Measurements from ENCODE around the gene TACC2.
"Not testable (repeated sequence)": the region's sequence is repeated elsewhere in the genome, so short reads cannot be mapped to it uniquely, and the experiment has no call there.

Gene TACC2

GRCh38 chr10:121981346-121981745, 7.6 kb upstream of the TACC2 start:
- DNase-seq, result no peak

- DNase-seq, result no peak
These were observed 5.1 kb upstream of the TACC2 start for GRCh38 chr10:121983852-121984251.

- no peak for DNase-seq
These were observed 4.5 kb upstream of the TACC2 start for GRCh38 chr10:121984463-121984862.

- DNase-seq, result no peak
These were observed 1.2 kb downstream of the TACC2 start for GRCh38 chr10:121990015-121990677.

- DNase-seq, result not testable (repeated sequence)
These were observed 2.8 kb downstream of the TACC2 start for GRCh38 chr10:121991727-121992126.

- DNase-seq, result no peak
These were observed 5.5 kb downstream of the TACC2 start for GRCh38 chr10:121994429-121994941.

- DNase-seq, result no peak
These were observed 9.5 kb downstream of the TACC2 start for GRCh38 chr10:121998462-121998861.

GRCh38 chr10:121999301-121999700, 10.3 kb downstream of the TACC2 start:
- DNase-seq, result no peak

- no peak for DNase-seq
These were observed 12.7 kb downstream of the TACC2 start for GRCh38 chr10:122001698-122002097.

- DNase-seq, result no peak
These were observed 18.5 kb downstream of the TACC2 start for GRCh38 chr10:122007415-122007814.

- DNase-seq, result no peak
These were observed 21.6 kb downstream of the TACC2 start for GRCh38 chr10:122010405-122011050.

GRCh38 chr10:122012731-122013130, 23.8 kb downstream of the TACC2 start:
- no peak for DNase-seq

- DNase-seq, result no peak
These were observed 24.4 kb downstream of the TACC2 start for GRCh38 chr10:122013311-122013780.

- no peak for DNase-seq
These were observed 25.8 kb downstream of the TACC2 start for GRCh38 chr10:122014652-122015248.

GRCh38 chr10:122017926-122018325, 29.0 kb downstream of the TACC2 start:
- DNase-seq, result not testable (repeated sequence)

- DNase-seq, result no peak
These were observed 29.5 kb downstream of the TACC2 start for GRCh38 chr10:122018491-122018890.

- no peak for DNase-seq
These were observed 30.0 kb downstream of the TACC2 start for GRCh38 chr10:122018951-122019413.

- no peak for DNase-seq
These were observed 30.5 kb downstream of the TACC2 start for GRCh38 chr10:122019414-122019975.

GRCh38 chr10:122020226-122020625, 31.3 kb downstream of the TACC2 start:
- DNase-seq, result no peak

- no peak for DNase-seq
These were observed 32.4 kb downstream of the TACC2 start for GRCh38 chr10:122021379-122021778.

- DNase-seq, result no peak
These were observed 32.9 kb downstream of the TACC2 start for GRCh38 chr10:122021828-122022227.

- DNase-seq, result no peak
These were observed 33.3 kb downstream of the TACC2 start for GRCh38 chr10:122022276-122022675.

- not testable (repeated sequence) for DNase-seq
These were observed 34.3 kb downstream of the TACC2 start for GRCh38 chr10:122023257-122023656.
